HEK293 (cell line): ENCODE measurements around the gene OR2B6.

ENCODE experiments used
- CTCF ChIA-PET: fragments of 350-600 bp; formaldehyde crosslinking; extraction: SDS; loops from one replicate; lab custom pipeline; 2021; ENCODE audit warnings: antibody characterized with exemption; lab: Yijun Ruan, JAX
- POLR2A ChIA-PET: fragments of 300-600 bp; formaldehyde crosslinking; extraction: SDS; loops from one replicate; lab custom pipeline; 2020; ENCODE audit warnings: antibody characterized with exemption, inconsistent platforms; lab: Yijun Ruan, JAX
- H3K27ac ChIP-seq: fragments of 200-500 bp; sonication (Bioruptor generic); 2 replicates; pipeline ENCODE4 v1.5.1; 2014; ENCODE audit warnings: low read depth, low read length, control low read depth, inconsistent platforms; ENCODE audit errors: extremely low read depth
- H3K36me3 ChIP-seq, 2 experiments: fragments of 200-500 bp in 1 of 2; sonication (Bioruptor generic) in 1 of 2; 1 replicate in 1 of 2; 2 replicates in 1 of 2; pipeline ENCODE4 v1.5.1; 2014 to 2017; ENCODE audit warnings: inconsistent platforms in 2 of 2, low read length in 2 of 2; ENCODE audit not compliant: control insufficient read depth in 2 of 2, insufficient read depth in 1 of 2
- H3K4me1 ChIP-seq: fragments of 200-500 bp; sonication (Bioruptor generic); 2 replicates; pipeline ENCODE4 v1.5.1; 2014; ENCODE audit warnings: mild to moderate bottlenecking, low read length, inconsistent platforms; ENCODE audit not compliant: control insufficient read depth, insufficient read depth
- H3K4me3 ChIP-seq: 2 replicates; pipeline ENCODE4 v1.5.1; 2011; ENCODE audit warnings: low read depth, mild to moderate bottlenecking, control low read depth, low read length, moderate library complexity
- H3K9me3 ChIP-seq: fragments of 200-500 bp; sonication (Bioruptor generic); 2 replicates; pipeline ENCODE4 v1.5.1; 2014; ENCODE audit warnings: low read depth, low read length, inconsistent platforms; ENCODE audit not compliant: control insufficient read depth, insufficient read depth
- EGR2 ChIP-seq: fragments of 450-650 bp; formaldehyde crosslinking; IDR thresholded peaks from 2 replicates; pipeline ENCODE4 v1.5.1; 2016; ENCODE audit warnings: low read depth, missing biosample characterization, missing genetic modification characterization
- MEIS1 ChIP-seq: sonication (generic); formaldehyde crosslinking; IDR thresholded peaks from 2 replicates; pipeline ENCODE4 v1.8.1; 2022; ENCODE audit warnings: missing genetic modification reagents, mild to moderate bottlenecking, borderline replicate concordance
- REPIN1 ChIP-seq: fragments of 450-650 bp; formaldehyde crosslinking; IDR thresholded peaks from 2 replicates; pipeline ENCODE4 v1.5.1; 2017; ENCODE audit warnings: missing biosample characterization, missing genetic modification characterization, low read depth
- TSHZ1 ChIP-seq: fragments of 450-650 bp; formaldehyde crosslinking; IDR thresholded peaks from 2 replicates; pipeline ENCODE4 v1.5.1; 2016; ENCODE audit warnings: missing biosample characterization, missing genetic modification characterization, borderline replicate concordance
- ZNF10 ChIP-seq: fragments of 450-650 bp; formaldehyde crosslinking; IDR thresholded peaks from 2 replicates; pipeline ENCODE4 v1.5.1; 2017; ENCODE audit warnings: missing biosample characterization, missing genetic modification characterization
- ZNF148 ChIP-seq: fragments of 450-650 bp; formaldehyde crosslinking; IDR thresholded peaks from 2 replicates; pipeline ENCODE4 v1.5.0; 2017; ENCODE audit warnings: missing biosample characterization, missing genetic modification characterization, borderline replicate concordance
- ZNF26 ChIP-seq: fragments of 450-650 bp; formaldehyde crosslinking; IDR thresholded peaks from 2 replicates; pipeline ENCODE4 v1.5.1; 2016; ENCODE audit warnings: missing biosample characterization, missing genetic modification characterization
- ZNF391 ChIP-seq: fragments of 450-650 bp; formaldehyde crosslinking; IDR thresholded peaks from 2 replicates; pipeline ENCODE4 v1.5.1; 2016; ENCODE audit warnings: low read depth, missing biosample characterization, missing genetic modification characterization, borderline replicate concordance
- ZNF639 ChIP-seq: fragments of 450-650 bp; formaldehyde crosslinking; IDR thresholded peaks from 2 replicates; pipeline ENCODE4 v1.5.1; 2016; ENCODE audit warnings: missing biosample characterization, missing genetic modification characterization
- ZNF658 ChIP-seq: fragments of 450-650 bp; formaldehyde crosslinking; IDR thresholded peaks from 2 replicates; pipeline ENCODE4; 2016; ENCODE audit warnings: missing biosample characterization, missing genetic modification characterization
- ZSCAN23 ChIP-seq: fragments of 450-650 bp; formaldehyde crosslinking; IDR thresholded peaks from 2 replicates; pipeline ENCODE4 v1.5.1; 2016; ENCODE audit warnings: missing biosample characterization, missing genetic modification characterization
- ZSCAN4 ChIP-seq: fragments of 450-650 bp; formaldehyde crosslinking; IDR thresholded peaks from 2 replicates; pipeline ENCODE4 v1.5.1; 2017; ENCODE audit warnings: missing biosample characterization, missing genetic modification characterization
- ZXDB ChIP-seq: fragments of 450-650 bp; formaldehyde crosslinking; IDR thresholded peaks from 2 replicates; pipeline ENCODE4 v1.5.1; 2016; ENCODE audit warnings: missing biosample characterization, missing genetic modification characterization

Gene OR2B6

GRCh38 chr6:27972750-27973149 lies 15.7 kb downstream of the OR2B6 start:
- CTCF ChIA-PET = interaction anchor here (1.1 kb wide), 1 partner anchor 11 kb away, joined by 3 read pairs; no protein-coding TSS in a partner anchor
- no peak for TF ChIP-seq ZNF10 (tag by site-specific recombination)
- TF ChIP-seq EGR2 (tag by site-specific recombination) = no peak
- TF ChIP-seq ZSCAN4 (tag by site-specific recombination) = peak; percentile 93
- no peak for TF ChIP-seq ZSCAN23 (tag by site-specific recombination)
- TF ChIP-seq, all 188 proteins: peak for 1
- no peaks in the 10 kb centered on the region for H3K36me3 ChIP-seq
- no peaks in the 10 kb centered on the region for H3K9me3 ChIP-seq
- H3K27ac ChIP-seq = no peak overlapping the region
- POLR2A ChIA-PET = no interaction called here
- no peaks in the 10 kb centered on the region for H3K4me1 ChIP-seq
- no peak overlapping the region for H3K4me3 ChIP-seq

GRCh38 chr6:27977387-27977786 lies 20.3 kb downstream of the OR2B6 start:
- no peak for TF ChIP-seq REPIN1 (tag by site-specific recombination)
- no peak for TF ChIP-seq ZNF148 (tag by site-specific recombination)
- TF ChIP-seq TSHZ1 (tag by site-specific recombination) = no peak
- TF ChIP-seq ZXDB (tag by site-specific recombination) = no peak
- TF ChIP-seq MEIS1 (CRISPR knock-in tag) = no peak
- TF ChIP-seq ZNF26 = no peak
- no peak for TF ChIP-seq ZNF391 (tag by site-specific recombination)
- TF ChIP-seq ZNF658 = no peak
- no peak for TF ChIP-seq ZNF639
- Histone ChIP-seq H3K4me1 (no peaks in the 10 kb centered on the region), H3K36me3 (no peaks in the 10 kb centered on the region), H3K9me3 (no peaks in the 10 kb centered on the region), H3K4me3 (no peak overlapping the region), H3K27ac (no peak overlapping the region)
- ChIA-PET POLR2A (no interaction called here), CTCF (no interaction called here)
